IMR-90 (cell line): Measurements from ENCODE around the gene TMEM25.

ENCODE experiments used
- BHLHE40 ChIP-seq: fragments of 150-350 bp; IDR thresholded peaks from 2 replicates; pipeline ENCODE4 v1.6.1; 2016; ENCODE audit warnings: mild to moderate bottlenecking, low read depth, low read length
- FOS ChIP-seq: fragments of 150-350 bp; IDR thresholded peaks from 2 replicates; pipeline ENCODE4 v1.6.1; 2016; ENCODE audit warnings: low read depth, low read length
- MAZ ChIP-seq: IDR thresholded peaks from 2 replicates; pipeline ENCODE4 v1.6.1; 2012; ENCODE audit warnings: low read depth, mild to moderate bottlenecking, low read length, improper control_type of control experiment, moderate library complexity, borderline replicate concordance
- MXI1 ChIP-seq: IDR thresholded peaks from 2 replicates; pipeline ENCODE4 v1.6.1; 2012; ENCODE audit warnings: low read depth, mild to moderate bottlenecking, low read length, moderate library complexity, borderline replicate concordance
- POLR2A ChIP-seq: IDR thresholded peaks from 2 replicates; pipeline ENCODE4 v1.6.1; 2012; ENCODE audit warnings: mild to moderate bottlenecking, low read depth, low read length
- RAD21 ChIP-seq: IDR thresholded peaks from 2 replicates; pipeline ENCODE4 v1.6.1; 2012; ENCODE audit warnings: low read length, improper control_type of control experiment
- RCOR1 ChIP-seq: IDR thresholded peaks from 2 replicates; pipeline ENCODE4 v1.6.1; 2012; ENCODE audit warnings: mild to moderate bottlenecking, low read length, improper control_type of control experiment; ENCODE audit not compliant: insufficient replicate concordance
- RFX5 ChIP-seq: IDR thresholded peaks from 2 replicates; pipeline ENCODE4 v1.8.0; 2012; ENCODE audit warnings: low read depth, mild to moderate bottlenecking, low read length, moderate library complexity
- SMC3 ChIP-seq: fragments of 150-350 bp; IDR thresholded peaks from 2 replicates; pipeline ENCODE4 v1.6.1; 2016; ENCODE audit warnings: low read depth, mild to moderate bottlenecking, antibody characterized with exemption, low read length, moderate library complexity
- TF ChIP-seq, protein P1 (sequence below): conservative IDR thresholded peaks from 2 replicates; pipeline ENCODE4 v1.5.1; 2012; ENCODE audit warnings: mild to moderate bottlenecking, low read depth, low read length, improper control_type of control experiment
- TF ChIP-seq, protein P2 (sequence below): fragments of 150-350 bp; IDR thresholded peaks from 2 replicates; pipeline ENCODE4 v1.6.1; 2017; ENCODE audit warnings: mild to moderate bottlenecking, antibody characterized with exemption, low read length, low read depth
- TF ChIP-seq, protein P3 (sequence below): fragments of 150-350 bp; IDR thresholded peaks from 2 replicates; pipeline ENCODE4 v1.6.1; 2016; ENCODE audit warnings: low read depth, mild to moderate bottlenecking, low read length, moderate library complexity, borderline replicate concordance

DNA sequence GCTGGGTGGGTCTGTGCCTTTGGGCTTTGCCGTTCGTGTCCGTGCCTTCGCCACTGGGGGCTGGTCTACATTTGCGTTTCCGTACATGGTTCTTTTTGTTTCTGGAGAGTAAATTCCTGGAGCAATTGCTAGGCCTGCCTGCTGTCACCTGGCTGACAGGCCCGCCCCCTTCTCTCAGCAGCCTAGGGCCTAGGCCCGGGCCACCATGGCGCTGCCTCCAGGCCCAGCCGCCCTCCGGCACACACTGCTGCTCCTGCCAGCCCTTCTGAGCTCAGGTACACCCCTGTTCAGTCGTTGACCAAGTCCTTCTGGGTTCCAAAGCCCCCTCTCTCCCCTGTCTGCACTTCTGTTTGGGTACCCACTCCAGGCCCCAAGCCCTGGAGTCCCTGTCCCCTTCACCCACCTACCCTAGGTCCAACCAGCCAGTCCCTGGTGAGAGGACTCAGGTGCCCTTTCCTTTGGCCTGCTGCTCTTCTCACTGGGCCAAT, 649 bp downstream of the TMEM25 start:
- TF ChIP-seq, protein P1, sequence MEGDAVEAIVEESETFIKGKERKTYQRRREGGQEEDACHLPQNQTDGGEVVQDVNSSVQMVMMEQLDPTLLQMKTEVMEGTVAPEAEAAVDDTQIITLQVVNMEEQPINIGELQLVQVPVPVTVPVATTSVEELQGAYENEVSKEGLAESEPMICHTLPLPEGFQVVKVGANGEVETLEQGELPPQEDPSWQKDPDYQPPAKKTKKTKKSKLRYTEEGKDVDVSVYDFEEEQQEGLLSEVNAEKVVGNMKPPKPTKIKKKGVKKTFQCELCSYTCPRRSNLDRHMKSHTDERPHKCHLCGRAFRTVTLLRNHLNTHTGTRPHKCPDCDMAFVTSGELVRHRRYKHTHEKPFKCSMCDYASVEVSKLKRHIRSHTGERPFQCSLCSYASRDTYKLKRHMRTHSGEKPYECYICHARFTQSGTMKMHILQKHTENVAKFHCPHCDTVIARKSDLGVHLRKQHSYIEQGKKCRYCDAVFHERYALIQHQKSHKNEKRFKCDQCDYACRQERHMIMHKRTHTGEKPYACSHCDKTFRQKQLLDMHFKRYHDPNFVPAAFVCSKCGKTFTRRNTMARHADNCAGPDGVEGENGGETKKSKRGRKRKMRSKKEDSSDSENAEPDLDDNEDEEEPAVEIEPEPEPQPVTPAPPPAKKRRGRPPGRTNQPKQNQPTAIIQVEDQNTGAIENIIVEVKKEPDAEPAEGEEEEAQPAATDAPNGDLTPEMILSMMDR: no peak
- no peak for TF ChIP-seq FOS
- TF ChIP-seq RAD21: no peak
- TF ChIP-seq MAZ: no peak
- TF ChIP-seq RCOR1: no peak
- TF ChIP-seq POLR2A: no peak
- TF ChIP-seq, protein P2, sequence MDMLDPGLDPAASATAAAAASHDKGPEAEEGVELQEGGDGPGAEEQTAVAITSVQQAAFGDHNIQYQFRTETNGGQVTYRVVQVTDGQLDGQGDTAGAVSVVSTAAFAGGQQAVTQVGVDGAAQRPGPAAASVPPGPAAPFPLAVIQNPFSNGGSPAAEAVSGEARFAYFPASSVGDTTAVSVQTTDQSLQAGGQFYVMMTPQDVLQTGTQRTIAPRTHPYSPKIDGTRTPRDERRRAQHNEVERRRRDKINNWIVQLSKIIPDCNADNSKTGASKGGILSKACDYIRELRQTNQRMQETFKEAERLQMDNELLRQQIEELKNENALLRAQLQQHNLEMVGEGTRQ: no peak
- TF ChIP-seq BHLHE40: no peak
- no peak for TF ChIP-seq MXI1
- TF ChIP-seq RFX5: no peak
- no peak for TF ChIP-seq SMC3
- TF ChIP-seq, protein P3, sequence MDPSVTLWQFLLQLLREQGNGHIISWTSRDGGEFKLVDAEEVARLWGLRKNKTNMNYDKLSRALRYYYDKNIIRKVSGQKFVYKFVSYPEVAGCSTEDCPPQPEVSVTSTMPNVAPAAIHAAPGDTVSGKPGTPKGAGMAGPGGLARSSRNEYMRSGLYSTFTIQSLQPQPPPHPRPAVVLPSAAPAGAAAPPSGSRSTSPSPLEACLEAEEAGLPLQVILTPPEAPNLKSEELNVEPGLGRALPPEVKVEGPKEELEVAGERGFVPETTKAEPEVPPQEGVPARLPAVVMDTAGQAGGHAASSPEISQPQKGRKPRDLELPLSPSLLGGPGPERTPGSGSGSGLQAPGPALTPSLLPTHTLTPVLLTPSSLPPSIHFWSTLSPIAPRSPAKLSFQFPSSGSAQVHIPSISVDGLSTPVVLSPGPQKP: no peak
